ENCODE measurements around the gene ARHGEF19. TPM values are rescaled to one million over a fixed set of nuclear protein-coding genes. Genes with fewer than 3 reads are reported as not detected.
"Not testable (repeated sequence)": the region's sequence is repeated elsewhere in the genome, so short reads cannot be mapped to it uniquely, and the experiment has no call there.

The ARHGEF19 gene
- total RNA-seq, 1 donor from 2014 or later = 19.4 TPM

DNA sequence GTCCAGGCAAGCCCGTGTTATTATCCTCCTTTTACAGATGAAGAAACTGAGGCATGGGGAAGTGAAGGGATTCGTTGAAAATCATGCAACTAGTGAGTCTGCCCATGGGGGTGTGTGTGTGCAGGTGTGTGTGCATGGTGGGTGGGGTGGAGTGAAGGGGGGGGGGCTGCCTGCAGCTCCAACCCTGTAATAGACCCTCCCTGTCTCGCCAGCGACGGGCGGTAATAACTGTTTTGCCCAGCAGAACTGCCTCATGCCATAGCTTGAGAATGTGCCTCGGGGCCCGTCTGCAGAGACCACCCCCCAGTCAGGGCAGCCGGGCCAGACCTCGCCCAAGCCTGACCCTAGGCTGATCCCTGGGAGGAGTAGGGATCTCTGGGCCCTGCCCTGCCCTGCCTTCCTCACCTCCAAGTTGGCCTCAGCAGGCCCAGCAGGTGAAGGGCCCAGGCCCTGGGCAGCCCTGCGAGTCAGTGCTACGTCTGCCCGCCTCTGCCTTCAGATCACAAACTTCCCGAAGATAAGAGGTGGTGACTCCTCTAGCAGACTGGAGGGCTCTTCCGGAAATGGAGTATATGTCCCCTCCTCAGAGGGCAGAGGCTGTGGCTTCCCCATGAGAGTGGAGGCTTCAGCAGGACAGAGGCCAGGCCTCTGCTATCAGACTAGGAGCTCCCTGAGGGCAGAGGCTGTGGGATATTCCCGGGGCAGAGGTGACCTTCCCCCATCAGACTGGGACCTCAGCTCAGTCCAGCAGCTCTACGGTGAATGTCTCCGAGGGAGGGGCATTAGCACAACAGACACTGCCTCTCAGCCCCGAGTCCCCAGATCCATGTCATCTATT is 40.9 kb downstream of the ARHGEF19 start:
- TF ChIP-seq POLR2AphosphoS5 (IDR thresholded peaks at IDR 0.05; ENCODE audit: insufficient read depth in 1 of 2, low read depth in 1 of 2) (no peak), POLR2A (IDR thresholded peaks at IDR 0.05) (no peak), CTCF (IDR thresholded peaks at IDR 0.05) (no peak)
- intact Hi-C loops (cut with DNase I) = no loop called here
- Histone ChIP-seq H3K36me3 (no peaks in the 10 kb centered on the region), H3K4me3 (no peak overlapping the region), H3K4me1 (peaks cover 55% of the 10 kb centered on the region), H3K27me3 (no peaks in the 10 kb centered on the region), H3K27ac (no peak overlapping the region), H3K9me3 (no peaks in the 10 kb centered on the region)
- no peak for DNase-seq (ENCODE audit: extremely low spot score in 2 of 2)

- H3K27me3 ChIP-seq = no peaks in the 10 kb centered on the region
- H3K4me3 ChIP-seq = no peak overlapping the region
- peaks cover 43% of the 10 kb centered on the region for H3K4me1 ChIP-seq
- TF ChIP-seq POLR2A (IDR thresholded peaks at IDR 0.05) = no peak
- TF ChIP-seq POLR2AphosphoS5 (IDR thresholded peaks at IDR 0.05; ENCODE audit: insufficient read depth in 1 of 2, low read depth in 1 of 2) = no peak
- no peak for TF ChIP-seq CTCF (IDR thresholded peaks at IDR 0.05)
- H3K9me3 ChIP-seq = no peaks in the 10 kb centered on the region
- intact Hi-C loops (cut with DNase I) = no loop called here
- no peak for DNase-seq (ENCODE audit: extremely low spot score in 2 of 2)
- H3K36me3 ChIP-seq = no peaks in the 10 kb centered on the region
- H3K27ac ChIP-seq = no peak overlapping the region
Measured at GRCh38 chr1:16170283-16170673, 42.2 kb downstream of the ARHGEF19 start.

DNA sequence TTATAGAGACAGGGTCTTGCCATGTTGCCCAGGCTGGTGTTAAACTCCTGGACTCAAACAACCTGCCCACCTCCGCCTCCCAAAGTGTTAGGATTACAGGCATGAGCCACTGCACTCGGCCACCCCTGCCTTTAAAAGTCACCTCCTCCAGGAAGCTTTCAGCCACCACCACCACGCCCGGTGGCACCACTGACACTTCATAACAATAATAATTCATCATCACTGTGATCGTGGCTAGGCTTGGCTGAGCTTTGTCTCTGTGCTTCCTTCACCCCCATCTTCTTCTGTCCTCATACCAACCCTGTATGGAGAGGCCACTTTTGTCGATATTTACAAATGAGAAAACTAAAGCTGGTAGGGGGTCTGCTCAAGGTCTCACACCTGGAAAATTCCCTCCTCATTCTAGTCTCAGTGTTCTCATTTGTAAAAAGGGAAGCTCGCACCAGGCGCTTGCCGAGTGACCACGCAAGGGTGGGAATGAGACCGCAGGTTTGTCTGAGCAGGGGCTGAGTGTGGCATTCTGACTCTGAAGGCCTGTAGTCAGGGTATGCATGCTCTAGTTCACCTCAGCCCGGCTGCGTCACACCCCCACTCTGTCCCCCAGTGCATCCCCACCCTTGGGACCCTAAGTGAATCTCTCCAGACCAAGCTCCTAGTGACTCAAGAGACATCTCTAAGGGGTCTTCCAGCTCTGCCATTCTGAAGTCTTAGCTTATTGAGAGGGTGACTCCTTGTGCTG is 43.7 kb downstream of the ARHGEF19 start:
- peaks cover 36% of the 10 kb centered on the region for H3K4me1 ChIP-seq
- no peak for DNase-seq (ENCODE audit: extremely low spot score in 2 of 2)
- no peak overlapping the region for H3K4me3 ChIP-seq
- no peaks in the 10 kb centered on the region for H3K27me3 ChIP-seq
- H3K9me3 ChIP-seq = no peaks in the 10 kb centered on the region
- no peaks in the 10 kb centered on the region for H3K36me3 ChIP-seq
- TF ChIP-seq POLR2A (IDR thresholded peaks at IDR 0.05) (no peak), POLR2AphosphoS5 (IDR thresholded peaks at IDR 0.05; ENCODE audit: insufficient read depth in 1 of 2, low read depth in 1 of 2) (no peak), CTCF (IDR thresholded peaks at IDR 0.05) (no peak)
- H3K27ac ChIP-seq = no peak overlapping the region
- intact Hi-C loops (cut with DNase I) = no loop called here

DNA sequence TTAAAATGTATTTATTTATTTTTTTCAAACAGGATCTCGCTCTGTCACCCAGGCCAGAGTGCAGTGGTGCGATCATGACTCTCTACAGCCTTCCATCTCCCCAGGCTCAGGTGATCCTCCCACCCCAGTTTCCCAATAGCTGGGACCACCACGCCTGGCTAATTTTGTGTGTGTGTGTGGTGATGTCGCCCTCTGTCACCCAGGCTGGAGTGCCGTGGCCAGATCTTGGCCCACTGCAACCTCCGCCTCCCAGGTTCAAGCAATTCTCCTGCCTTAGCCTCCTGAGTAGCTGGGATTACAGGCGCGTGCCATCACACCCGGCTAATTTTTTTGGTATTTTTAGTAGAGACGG is 44.3 kb downstream of the ARHGEF19 start:
- H3K9me3 ChIP-seq; intact Hi-C loops (cut with DNase I): not testable (repeated sequence)

DNA sequence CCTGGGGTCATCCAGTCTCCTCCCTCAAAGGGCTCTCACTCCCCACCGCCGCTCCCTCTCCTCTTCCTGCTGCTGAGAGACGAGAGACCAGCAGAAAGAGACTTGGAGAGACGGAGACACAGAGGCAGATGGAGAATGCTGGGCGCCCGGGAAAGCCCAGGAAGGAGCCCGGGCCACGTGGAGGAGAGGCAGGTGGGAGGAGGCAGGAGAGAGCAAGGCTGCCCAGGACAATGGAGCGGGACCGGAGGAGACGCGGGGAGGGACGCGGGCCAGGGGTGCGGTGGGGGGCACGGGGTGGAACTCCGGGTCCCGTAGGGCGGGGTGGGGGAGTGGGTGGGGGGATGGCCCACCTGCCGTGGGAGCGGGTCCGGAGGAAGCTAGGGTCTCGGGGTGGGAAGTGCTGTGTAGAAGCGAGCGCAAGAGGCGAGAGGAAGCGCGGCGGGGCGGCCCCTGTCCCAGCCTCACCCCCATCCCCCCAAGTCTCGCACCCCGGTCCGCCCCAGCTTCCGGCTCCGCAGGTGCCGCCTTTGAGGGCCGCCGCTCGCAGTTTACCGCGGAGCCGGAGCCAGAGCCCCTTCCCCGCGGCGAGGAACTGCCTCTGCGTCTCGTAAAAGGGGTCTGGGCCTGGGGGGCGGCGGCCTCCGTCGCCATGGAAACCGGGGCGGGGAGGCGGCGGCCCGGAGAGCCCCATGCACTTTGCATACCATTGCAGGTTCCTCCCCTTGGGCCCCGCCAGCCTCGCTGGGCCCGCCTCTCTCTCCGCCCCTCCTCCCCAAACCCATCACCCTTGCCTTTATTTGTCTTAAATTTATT is 44.9 kb downstream of the ARHGEF19 start:
- Histone ChIP-seq H3K4me3 (peak overlapping the region; percentile 48 to 61), H3K36me3 (no peaks in the 10 kb centered on the region), H3K4me1 (peaks cover 26% of the 10 kb centered on the region), H3K27ac (peak overlapping the region; percentile 55), H3K9me3 (no peaks in the 10 kb centered on the region), H3K27me3 (no peaks in the 10 kb centered on the region)
- no peak for DNase-seq (ENCODE audit: extremely low spot score in 2 of 2)
- no peak for TF ChIP-seq POLR2A (IDR thresholded peaks at IDR 0.05)
- TF ChIP-seq POLR2AphosphoS5 (IDR thresholded peaks at IDR 0.05; ENCODE audit: insufficient read depth in 1 of 2, low read depth in 1 of 2) = peak in 1 of 2 donors; percentile 8
- intact Hi-C loops (cut with DNase I) = no loop called here

More for the DNA sequence above, 44.3 kb downstream of the ARHGEF19 start:
- not testable (repeated sequence) for DNase-seq (ENCODE audit: extremely low spot score in 2 of 2); H3K36me3 ChIP-seq; H3K27me3 ChIP-seq
- Histone ChIP-seq H3K4me3 (peak overlapping the region; percentile 48 to 61), H3K27ac (peak overlapping the region; percentile 55), H3K4me1 (peaks cover 29% of the 10 kb centered on the region)
- peak in 1 of 2 donors; percentile 5 for TF ChIP-seq POLR2AphosphoS5 (IDR thresholded peaks at IDR 0.05; ENCODE audit: insufficient read depth in 1 of 2, low read depth in 1 of 2)

Data from vagina (tissue), 2 donors.